ENCODE results near the gene CFAP97D1. TPM values are rescaled to one million over a fixed set of nuclear protein-coding genes. Genes with fewer than 3 reads are reported as not detected.

CFAP97D1 gene
- polyA plus RNA-seq, 1 donor (not counting 4 experiments of a cell fraction or from before 2014, with no cell fraction given) = not detected

DNA sequence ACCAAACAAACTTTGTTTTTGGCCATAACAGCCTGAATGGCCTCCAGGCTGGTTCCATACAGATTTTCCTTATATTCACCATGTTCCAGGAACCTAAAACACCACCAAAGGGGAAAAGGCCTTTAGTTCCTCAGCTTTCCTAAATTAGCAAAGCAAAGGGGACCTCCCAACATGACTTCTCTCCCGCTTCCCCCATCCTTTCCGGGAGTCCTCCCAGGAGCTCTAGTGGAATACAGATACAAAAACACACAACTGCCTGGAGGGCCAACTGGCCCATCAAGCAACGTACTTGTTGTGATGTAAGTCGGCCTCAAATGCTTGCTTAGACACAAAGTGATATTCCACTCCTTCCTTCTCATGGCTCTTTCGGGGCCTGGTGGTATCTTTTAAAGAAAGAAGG, 30.6 kb downstream of the CFAP97D1 start:
- no peak for FAIRE-seq
- H3K36me3 ChIP-seq (ENCODE audit: control insufficient read depth in 2 of 2, extremely low read depth in 1 of 2, insufficient read depth in 2 of 2, low read length in 2 of 2) = peaks cover 16 to 34% of the 10 kb centered on the region in 2 experiments

GRCh38 chr17:43812396-43813265, 32.4 kb downstream of the CFAP97D1 start:
- Histone ChIP-seq H3K4me3 (ENCODE audit: control insufficient read depth in 2 of 3, extremely low read depth in 1 of 3, insufficient read depth in 2 of 3, low read depth in 1 of 3, low read length in 3 of 3) (no peak overlapping the region), H3K27ac (ENCODE audit: control insufficient read depth, insufficient read depth, low read length) (no peak overlapping the region), H3K36me3 (ENCODE audit: control insufficient read depth in 2 of 2, extremely low read depth in 1 of 2, insufficient read depth in 2 of 2, low read length in 2 of 2) (peaks cover 25 to 34% of the 10 kb centered on the region in 2 experiments), H3K79me2 (ENCODE audit: control insufficient read depth, insufficient read depth, low read length) (no peaks in the 10 kb centered on the region), H3K9ac (ENCODE audit: control insufficient read depth, extremely low read depth, insufficient read depth, low read length) (no peak overlapping the region), H4K20me1 (ENCODE audit: control insufficient read depth, extremely low read depth, insufficient read depth, low read length) (no peaks in the 10 kb centered on the region), H3K9me3 (ENCODE audit: control insufficient read depth, low read depth, low read length) (no peaks in the 10 kb centered on the region), H3K27me3 (ENCODE audit: control insufficient read depth, extremely low read depth, insufficient read depth, low read length) (no peaks in the 10 kb centered on the region), H3K9me1 (ENCODE audit: control insufficient read depth, extremely low read depth, insufficient read depth, low read length) (no peaks in the 10 kb centered on the region), H2AFZ (ENCODE audit: control insufficient read depth, low read length) (no peak overlapping the region), H3K4me1 (ENCODE audit: control insufficient read depth, extremely low read depth, insufficient read depth, low read length) (peaks cover 9% of the 10 kb centered on the region), H3K4me2 (ENCODE audit: control insufficient read depth, extremely low read depth, insufficient read depth, low read depth, low read length) (no peak overlapping the region)
- dilution Hi-C loops (cut with MboI; ENCODE audit: extremely low pct_ligation_motif_present, low sequenced_read_pairs) = no loop called here
- TF ChIP-seq, protein P1, sequence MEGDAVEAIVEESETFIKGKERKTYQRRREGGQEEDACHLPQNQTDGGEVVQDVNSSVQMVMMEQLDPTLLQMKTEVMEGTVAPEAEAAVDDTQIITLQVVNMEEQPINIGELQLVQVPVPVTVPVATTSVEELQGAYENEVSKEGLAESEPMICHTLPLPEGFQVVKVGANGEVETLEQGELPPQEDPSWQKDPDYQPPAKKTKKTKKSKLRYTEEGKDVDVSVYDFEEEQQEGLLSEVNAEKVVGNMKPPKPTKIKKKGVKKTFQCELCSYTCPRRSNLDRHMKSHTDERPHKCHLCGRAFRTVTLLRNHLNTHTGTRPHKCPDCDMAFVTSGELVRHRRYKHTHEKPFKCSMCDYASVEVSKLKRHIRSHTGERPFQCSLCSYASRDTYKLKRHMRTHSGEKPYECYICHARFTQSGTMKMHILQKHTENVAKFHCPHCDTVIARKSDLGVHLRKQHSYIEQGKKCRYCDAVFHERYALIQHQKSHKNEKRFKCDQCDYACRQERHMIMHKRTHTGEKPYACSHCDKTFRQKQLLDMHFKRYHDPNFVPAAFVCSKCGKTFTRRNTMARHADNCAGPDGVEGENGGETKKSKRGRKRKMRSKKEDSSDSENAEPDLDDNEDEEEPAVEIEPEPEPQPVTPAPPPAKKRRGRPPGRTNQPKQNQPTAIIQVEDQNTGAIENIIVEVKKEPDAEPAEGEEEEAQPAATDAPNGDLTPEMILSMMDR (optimal IDR thresholded peaks at IDR 0.05 in 1 of 3, IDR thresholded peaks at IDR 0.05 in 1 of 3, conservative IDR thresholded peaks at IDR 0.05 in 1 of 3; ENCODE audit: extremely low read depth in 1 of 3, insufficient read depth in 2 of 3, low read length in 3 of 3) = no peak
- TF ChIP-seq EZH2 (IDR thresholded peaks at IDR 0.05; ENCODE audit: low read length) = no peak
- FAIRE-seq (no peak), DNase-seq (ENCODE audit: low read depth, low spot score) (no peak)

More for the DNA sequence above, 30.6 kb downstream of the CFAP97D1 start:
- Histone ChIP-seq H3K4me1 (ENCODE audit: control insufficient read depth, extremely low read depth, insufficient read depth, low read length) (peaks cover 9% of the 10 kb centered on the region), H3K9me3 (ENCODE audit: control insufficient read depth, low read depth, low read length) (no peaks in the 10 kb centered on the region), H3K27me3 (ENCODE audit: control insufficient read depth, extremely low read depth, insufficient read depth, low read length) (no peaks in the 10 kb centered on the region), H3K4me3 (ENCODE audit: control insufficient read depth in 2 of 3, extremely low read depth in 1 of 3, insufficient read depth in 2 of 3, low read depth in 1 of 3, low read length in 3 of 3) (no peak overlapping the region), H3K4me2 (ENCODE audit: control insufficient read depth, extremely low read depth, insufficient read depth, low read depth, low read length) (no peak overlapping the region), H3K9me1 (ENCODE audit: control insufficient read depth, extremely low read depth, insufficient read depth, low read length) (no peaks in the 10 kb centered on the region), H3K9ac (ENCODE audit: control insufficient read depth, extremely low read depth, insufficient read depth, low read length) (no peak overlapping the region), H3K79me2 (ENCODE audit: control insufficient read depth, insufficient read depth, low read length) (no peaks in the 10 kb centered on the region), H2AFZ (ENCODE audit: control insufficient read depth, low read length) (no peak overlapping the region), H4K20me1 (ENCODE audit: control insufficient read depth, extremely low read depth, insufficient read depth, low read length) (no peaks in the 10 kb centered on the region), H3K27ac (ENCODE audit: control insufficient read depth, insufficient read depth, low read length) (no peak overlapping the region)
- dilution Hi-C loops (cut with MboI; ENCODE audit: extremely low pct_ligation_motif_present, low sequenced_read_pairs) = no loop called here
- no peak for TF ChIP-seq EZH2 (IDR thresholded peaks at IDR 0.05; ENCODE audit: low read length)
- TF ChIP-seq, protein P1 (optimal IDR thresholded peaks at IDR 0.05 in 1 of 3, IDR thresholded peaks at IDR 0.05 in 1 of 3, conservative IDR thresholded peaks at IDR 0.05 in 1 of 3; ENCODE audit: extremely low read depth in 1 of 3, insufficient read depth in 2 of 3, low read length in 3 of 3) = no peak
- no peak for DNase-seq (ENCODE audit: low read depth, low spot score)

Measured in keratinocyte (primary cell).